ENCODE results near the gene SLC44A4.

SLC44A4 gene

GRCh38 chr6:31877125-31877650 is 1.6 kb downstream of the SLC44A4 start:
- Histone ChIP-seq H3K27me3 (ENCODE audit: insufficient read depth, low read depth) (no peaks in the 10 kb centered on the region), H3K9ac (no peak overlapping the region), H3K79me2 (ENCODE audit: insufficient read depth, low read depth) (no peaks in the 10 kb centered on the region), H3K27ac (no peak overlapping the region), H3K4me3 (IDR thresholded peaks at IDR 0.05; ENCODE audit: insufficient read depth, low read depth, low read length) (no peak overlapping the region), H3K4me2 (no peak overlapping the region), H3K4me1 (ENCODE audit: low read depth, poor library complexity, severe bottlenecking) (peaks cover 10% of the 10 kb centered on the region), H4K20me1 (ENCODE audit: insufficient read depth) (no peaks in the 10 kb centered on the region), H3K36me3 (ENCODE audit: insufficient read depth) (no peaks in the 10 kb centered on the region), H2AFZ (ENCODE audit: low read depth) (no peak overlapping the region)
- TF ChIP-seq CTCF (conservative IDR thresholded peaks at IDR 0.05; ENCODE audit: low read depth, low read length) = no peak

- Histone ChIP-seq H3K9ac (no peak overlapping the region), H3K27ac (no peak overlapping the region), H2AFZ (ENCODE audit: low read depth) (no peak overlapping the region), H3K4me1 (ENCODE audit: low read depth, poor library complexity, severe bottlenecking) (peaks cover 7% of the 10 kb centered on the region), H3K79me2 (ENCODE audit: insufficient read depth, low read depth) (no peaks in the 10 kb centered on the region), H3K36me3 (ENCODE audit: insufficient read depth) (no peaks in the 10 kb centered on the region), H3K4me2 (no peak overlapping the region), H3K27me3 (ENCODE audit: insufficient read depth, low read depth) (no peaks in the 10 kb centered on the region), H4K20me1 (ENCODE audit: insufficient read depth) (no peaks in the 10 kb centered on the region), H3K4me3 (IDR thresholded peaks at IDR 0.05; ENCODE audit: insufficient read depth, low read depth, low read length) (no peak overlapping the region)
- TF ChIP-seq CTCF (conservative IDR thresholded peaks at IDR 0.05; ENCODE audit: low read depth, low read length) = no peak
Observed at GRCh38 chr6:31876357-31876756, 2.4 kb downstream of the SLC44A4 start.

- Histone ChIP-seq H3K36me3 (ENCODE audit: insufficient read depth) (no peaks in the 10 kb centered on the region), H2AFZ (ENCODE audit: low read depth) (no peak overlapping the region), H3K9ac (no peak overlapping the region), H3K27me3 (ENCODE audit: insufficient read depth, low read depth) (no peaks in the 10 kb centered on the region), H3K79me2 (ENCODE audit: insufficient read depth, low read depth) (no peaks in the 10 kb centered on the region), H3K4me1 (ENCODE audit: low read depth, poor library complexity, severe bottlenecking) (peaks cover 7% of the 10 kb centered on the region), H3K4me3 (IDR thresholded peaks at IDR 0.05; ENCODE audit: insufficient read depth, low read depth, low read length) (no peak overlapping the region), H3K4me2 (no peak overlapping the region), H3K27ac (no peak overlapping the region), H4K20me1 (ENCODE audit: insufficient read depth) (no peaks in the 10 kb centered on the region)
- no peak for TF ChIP-seq CTCF (conservative IDR thresholded peaks at IDR 0.05; ENCODE audit: low read depth, low read length)
Observed at GRCh38 chr6:31875877-31876276, 2.9 kb downstream of the SLC44A4 start.

GRCh38 chr6:31874836-31875572 is 3.8 kb downstream of the SLC44A4 start:
- TF ChIP-seq CTCF (conservative IDR thresholded peaks at IDR 0.05; ENCODE audit: low read depth, low read length) = no peak
- H3K79me2 ChIP-seq (ENCODE audit: insufficient read depth, low read depth) = no peaks in the 10 kb centered on the region
- H3K4me2 ChIP-seq = no peak overlapping the region
- H3K4me1 ChIP-seq (ENCODE audit: low read depth, poor library complexity, severe bottlenecking) = peaks cover 7% of the 10 kb centered on the region
- no peak overlapping the region for H3K27ac ChIP-seq
- no peaks in the 10 kb centered on the region for H3K36me3 ChIP-seq (ENCODE audit: insufficient read depth)
- no peaks in the 10 kb centered on the region for H3K27me3 ChIP-seq (ENCODE audit: insufficient read depth, low read depth)
- H2AFZ ChIP-seq (ENCODE audit: low read depth) = no peak overlapping the region
- H3K4me3 ChIP-seq (IDR thresholded peaks at IDR 0.05; ENCODE audit: insufficient read depth, low read depth, low read length) = no peak overlapping the region
- no peaks in the 10 kb centered on the region for H4K20me1 ChIP-seq (ENCODE audit: insufficient read depth)
- H3K9ac ChIP-seq = no peak overlapping the region
